Head of caudate nucleus (tissue), 42 donors: ENCODE results near the gene CCDC85A.

Source experiments
- DNase-seq, 42 donors: peaks; one replicate each; pipeline versions ENCODE4 v3.0.0 to v3.0.0-alpha.2; 2020 to 2021; ENCODE audit warnings: mixed read lengths in 7 of 42
- intact Hi-C: fragments of 100-400 bp; cut with DNase I; formaldehyde crosslinking; loops from one replicate; pipeline ENCODE4 v1.15.0; 2022

Gene CCDC85A

GRCh38 chr2:56410140-56410539 lies 226.3 kb downstream of the CCDC85A start:
- intact Hi-C loops: no loop called here
- no peak for DNase-seq

- DNase-seq: no peak
These were observed 232.8 kb downstream of the CCDC85A start for GRCh38 chr2:56416500-56417176.

More at GRCh38 chr2:56416500-56417176, 232.8 kb downstream of the CCDC85A start:
- intact Hi-C loops: no loop called here
